Nephron (organoid): ENCODE data around the gene OPRM1.

Experiments
- H3K27ac Mint-ChIP-seq, 3 experiments: 2 replicates each; pipeline ENCODE4 v1.8.0; 2020; ENCODE audit warnings: mixed read lengths in 3 of 3, mild to moderate bottlenecking in 2 of 3, moderate library complexity in 1 of 3
- H3K27me3 Mint-ChIP-seq: 2 replicates; pipeline ENCODE4 v1.8.0; 2021; ENCODE audit warnings: low read depth, mild to moderate bottlenecking, moderate library complexity, mixed read lengths
- H3K36me3 Mint-ChIP-seq: 2 replicates; pipeline ENCODE4 v1.8.0; 2020; ENCODE audit warnings: low read depth, mixed read lengths
- H3K4me1 Mint-ChIP-seq: 2 replicates; pipeline ENCODE4 v1.8.0; 2020; ENCODE audit warnings: mixed read lengths
- H3K4me3 Mint-ChIP-seq, 3 experiments: 2 replicates each; pipeline ENCODE4 v1.8.0; 2020; ENCODE audit warnings: mild to moderate bottlenecking in 3 of 3, mixed read lengths in 3 of 3, moderate library complexity in 2 of 3
- H3K9me3 Mint-ChIP-seq: 2 replicates; pipeline ENCODE4 v1.8.0; 2020; ENCODE audit warnings: mixed read lengths
- TF ChIP-seq, protein P1 (sequence below), 3 experiments: fragments of 200-600 bp; sonication (generic); IDR thresholded peaks; one replicate each; pipeline ENCODE4 v1.5.0; 2021; ENCODE audit warnings: antibody characterized with exemption in 3 of 3; ENCODE audit not compliant: unreplicated experiment in 3 of 3

Gene OPRM1

DNA sequence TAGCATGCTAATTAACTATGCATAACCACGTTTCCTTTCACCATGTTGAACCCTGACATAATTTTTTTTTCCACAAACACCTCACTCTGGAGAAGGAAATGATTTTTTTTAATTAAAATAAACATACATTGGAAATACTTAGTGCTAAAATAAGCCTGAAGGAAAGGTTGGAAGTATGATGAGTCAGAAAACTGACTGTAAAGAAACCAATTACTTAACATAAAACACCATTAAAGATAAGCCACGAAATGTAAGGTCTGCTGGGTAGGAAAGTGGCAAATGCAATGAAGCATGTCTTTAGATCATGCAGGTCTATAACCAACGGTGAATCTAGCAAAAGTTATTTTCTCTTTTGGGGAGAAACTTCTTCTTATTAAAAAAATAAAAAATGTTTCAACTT is 47.5 kb downstream of the OPRM1 start:
- Mint-ChIP-seq H3K27me3 (no peaks in the 10 kb centered on the region), H3K27ac (no peak overlapping the region), H3K9me3 (no peaks in the 10 kb centered on the region), H3K4me1 (peaks cover 7% of the 10 kb centered on the region), H3K4me3 (no peak overlapping the region), H3K36me3 (no peaks in the 10 kb centered on the region)
- TF ChIP-seq, protein P1, sequence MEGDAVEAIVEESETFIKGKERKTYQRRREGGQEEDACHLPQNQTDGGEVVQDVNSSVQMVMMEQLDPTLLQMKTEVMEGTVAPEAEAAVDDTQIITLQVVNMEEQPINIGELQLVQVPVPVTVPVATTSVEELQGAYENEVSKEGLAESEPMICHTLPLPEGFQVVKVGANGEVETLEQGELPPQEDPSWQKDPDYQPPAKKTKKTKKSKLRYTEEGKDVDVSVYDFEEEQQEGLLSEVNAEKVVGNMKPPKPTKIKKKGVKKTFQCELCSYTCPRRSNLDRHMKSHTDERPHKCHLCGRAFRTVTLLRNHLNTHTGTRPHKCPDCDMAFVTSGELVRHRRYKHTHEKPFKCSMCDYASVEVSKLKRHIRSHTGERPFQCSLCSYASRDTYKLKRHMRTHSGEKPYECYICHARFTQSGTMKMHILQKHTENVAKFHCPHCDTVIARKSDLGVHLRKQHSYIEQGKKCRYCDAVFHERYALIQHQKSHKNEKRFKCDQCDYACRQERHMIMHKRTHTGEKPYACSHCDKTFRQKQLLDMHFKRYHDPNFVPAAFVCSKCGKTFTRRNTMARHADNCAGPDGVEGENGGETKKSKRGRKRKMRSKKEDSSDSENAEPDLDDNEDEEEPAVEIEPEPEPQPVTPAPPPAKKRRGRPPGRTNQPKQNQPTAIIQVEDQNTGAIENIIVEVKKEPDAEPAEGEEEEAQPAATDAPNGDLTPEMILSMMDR (IDR thresholded peaks at IDR 0.05; ENCODE audit: unreplicated experiment in 3 of 3), result no peak

DNA sequence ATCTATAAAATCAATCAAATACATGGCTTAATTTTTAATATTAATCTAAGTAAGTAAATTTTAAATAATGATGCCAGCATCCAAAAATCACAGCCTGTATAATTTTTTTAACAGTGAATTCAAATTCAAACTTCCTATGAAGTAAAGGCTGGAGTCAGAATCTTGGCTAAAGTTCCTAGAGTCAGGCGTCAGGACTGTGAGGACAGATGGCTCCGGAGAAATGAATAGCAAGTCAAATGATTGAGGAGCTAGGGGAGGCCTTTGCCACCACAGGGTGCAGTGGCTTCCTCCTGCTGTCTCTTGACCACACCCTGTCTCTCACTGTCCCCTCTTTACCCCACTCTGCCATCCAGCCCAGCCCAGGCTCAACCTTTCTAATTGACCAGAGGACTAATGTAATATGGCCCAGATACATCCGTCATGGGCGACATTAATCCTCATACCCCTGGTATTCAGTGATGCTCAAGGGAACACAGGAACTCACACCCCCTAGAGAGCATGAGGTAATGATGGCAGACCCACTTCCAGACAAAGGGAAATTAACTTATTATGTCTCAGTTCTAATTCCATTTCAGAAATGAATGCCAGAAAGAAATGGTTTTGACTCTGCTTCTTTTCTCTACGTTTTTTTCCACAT is 53.4 kb downstream of the OPRM1 start:
- H3K27ac Mint-ChIP-seq, result no peak overlapping the region

DNA sequence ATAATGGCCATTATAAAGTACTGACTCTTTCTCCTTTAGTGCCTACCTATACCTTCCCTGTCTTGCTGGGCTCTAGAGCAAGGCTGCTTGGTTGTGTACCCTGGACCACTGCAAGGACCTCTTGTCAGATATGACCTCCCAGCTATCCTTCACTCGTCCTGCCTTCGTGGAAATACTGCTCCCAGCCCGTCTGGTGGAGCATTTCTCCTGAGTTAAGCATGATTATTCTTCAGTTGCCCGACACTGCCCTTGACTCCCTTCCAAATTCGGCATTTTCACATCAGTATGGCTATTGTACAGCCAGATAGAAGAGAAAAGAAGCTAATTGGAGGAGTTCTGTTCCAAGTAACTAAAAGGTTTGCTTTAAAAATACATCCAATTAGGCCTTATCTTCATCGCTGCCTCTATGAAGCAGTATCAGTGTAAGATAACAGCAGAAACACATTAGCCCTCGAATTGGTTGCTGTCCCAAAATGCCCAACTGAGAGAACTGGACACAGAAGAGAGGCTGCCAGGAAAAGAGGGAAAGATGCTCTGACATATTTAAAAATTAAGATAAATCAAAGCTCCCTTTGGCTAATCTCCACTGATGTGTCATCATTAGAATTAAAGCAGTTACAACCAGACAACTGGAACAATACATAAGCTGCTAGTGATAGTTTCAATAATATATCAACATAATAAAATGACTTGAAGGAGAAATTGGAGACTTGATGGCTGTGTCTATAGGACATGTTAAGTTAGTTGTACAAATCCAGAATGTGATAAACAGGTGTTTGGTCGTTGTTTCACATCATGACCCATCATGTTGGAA is 54.4 kb downstream of the OPRM1 start:
- Mint-ChIP-seq H3K27ac (peak overlapping the region in 1 of 3 experiments; percentile 24), H3K4me1 (peaks cover 15% of the 10 kb centered on the region), H3K9me3 (no peaks in the 10 kb centered on the region), H3K36me3 (no peaks in the 10 kb centered on the region), H3K27me3 (no peaks in the 10 kb centered on the region), H3K4me3 (no peak overlapping the region)
- TF ChIP-seq, protein P1 (IDR thresholded peaks at IDR 0.05; ENCODE audit: unreplicated experiment in 3 of 3), result no peak

More for the DNA sequence above, 53.4 kb downstream of the OPRM1 start:
- H3K36me3 Mint-ChIP-seq, result no peaks in the 10 kb centered on the region
- H3K9me3 Mint-ChIP-seq, result no peaks in the 10 kb centered on the region
- H3K27me3 Mint-ChIP-seq, result no peaks in the 10 kb centered on the region
- H3K4me3 Mint-ChIP-seq, result no peak overlapping the region
- TF ChIP-seq, protein P1 (IDR thresholded peaks at IDR 0.05; ENCODE audit: unreplicated experiment in 3 of 3), result no peak
- H3K4me1 Mint-ChIP-seq, result peaks cover 17% of the 10 kb centered on the region

DNA sequence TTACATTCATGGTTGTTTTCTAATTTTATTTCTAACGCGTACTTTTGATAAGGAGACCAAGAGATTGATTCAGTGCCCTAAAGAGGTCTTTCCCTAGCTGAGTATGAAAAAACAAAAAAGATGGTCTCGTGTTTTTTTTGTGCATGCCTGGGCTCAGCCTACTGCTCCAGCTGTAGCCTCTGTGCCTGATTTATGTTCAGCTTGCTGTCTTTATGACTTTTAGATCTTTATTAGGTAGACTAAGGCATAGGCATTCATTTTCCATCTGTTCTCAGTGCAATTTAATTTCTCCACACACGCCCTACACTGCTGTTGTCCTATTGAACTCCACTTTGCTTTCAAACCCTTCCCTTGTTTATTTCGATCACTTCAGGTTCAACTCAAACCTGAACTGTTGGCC is 56.5 kb downstream of the OPRM1 start:
- peak overlapping the region in 2 of 3 experiments; percentile 1 to 47 for H3K27ac Mint-ChIP-seq
- no peaks in the 10 kb centered on the region for H3K27me3 Mint-ChIP-seq
- H3K36me3 Mint-ChIP-seq, result no peaks in the 10 kb centered on the region
- TF ChIP-seq, protein P1 (IDR thresholded peaks at IDR 0.05; ENCODE audit: unreplicated experiment in 3 of 3), result no peak
- no peak overlapping the region for H3K4me3 Mint-ChIP-seq
- peaks cover 15% of the 10 kb centered on the region for H3K4me1 Mint-ChIP-seq
- no peaks in the 10 kb centered on the region for H3K9me3 Mint-ChIP-seq

DNA sequence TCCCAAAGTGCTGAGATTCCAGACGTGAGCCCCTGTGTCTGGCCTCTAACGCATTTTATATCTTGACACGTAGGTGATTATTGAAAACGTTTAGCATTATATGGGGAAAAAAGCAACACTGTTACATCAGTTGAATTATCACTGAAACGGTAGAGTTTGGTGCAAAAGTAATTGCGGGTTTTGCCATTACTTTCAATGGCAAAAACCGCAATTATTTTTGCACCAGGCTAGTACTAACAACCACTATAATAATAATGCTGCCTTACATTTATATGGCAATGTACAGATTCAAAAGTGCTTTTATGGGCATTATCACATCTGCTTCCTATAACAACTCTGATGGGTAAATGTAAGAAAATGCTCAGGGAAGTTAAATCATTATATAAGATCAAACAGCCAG is 57.3 kb downstream of the OPRM1 start:
- peaks cover 15% of the 10 kb centered on the region for H3K4me1 Mint-ChIP-seq
- H3K9me3 Mint-ChIP-seq, result no peaks in the 10 kb centered on the region
- no peak overlapping the region for H3K4me3 Mint-ChIP-seq
- no peaks in the 10 kb centered on the region for H3K36me3 Mint-ChIP-seq
- TF ChIP-seq, protein P1 (IDR thresholded peaks at IDR 0.05; ENCODE audit: unreplicated experiment in 3 of 3), result no peak
- H3K27me3 Mint-ChIP-seq, result no peaks in the 10 kb centered on the region
- peak overlapping the region in 1 of 3 experiments; percentile 71 for H3K27ac Mint-ChIP-seq
